GM23338 (cell line): ENCODE measurements around the gene PLEK. TPM values are rescaled to one million over a fixed set of nuclear protein-coding genes. Genes with fewer than 3 reads are reported as not detected.

Source experiments
- ATAC-seq: fragments of 200-7000 bp; cut with Tn5 transposase; 3 replicates; pipeline ENCODE4 v1.9.1; 2020
- DNase-seq: peaks from one replicate; pipeline ENCODE4 v3.0.0-alpha.2; 2015; ENCODE audit warnings: low spot score
- H2AFZ ChIP-seq: fragments of 200-600 bp; sonication (generic); 2 replicates; pipeline ENCODE4 v1.8.0; 2016; ENCODE audit warnings: antibody characterized with exemption, mild to moderate bottlenecking, moderate library complexity
- H3F3A ChIP-seq: fragments of 200-600 bp; sonication (generic); replicated peaks from 2 replicates; pipeline ENCODE4 v1.8.0; 2017; ENCODE audit warnings: antibody characterized with exemption, mixed run types, low read depth
- H3K27ac ChIP-seq: fragments of 200-600 bp; sonication (generic); 2 replicates; pipeline ENCODE4 v1.6.1; 2016; ENCODE audit warnings: low read depth
- H3K27me3 ChIP-seq: fragments of 200-600 bp; sonication (generic); 2 replicates; pipeline ENCODE4 v1.8.0; 2016; ENCODE audit warnings: mild to moderate bottlenecking, mixed run types, moderate library complexity; ENCODE audit not compliant: insufficient read depth
- H3K36me3 ChIP-seq: fragments of 200-600 bp; sonication (generic); 2 replicates; pipeline ENCODE4 v1.8.0; 2016; ENCODE audit warnings: mild to moderate bottlenecking; ENCODE audit not compliant: insufficient read depth
- H3K4me1 ChIP-seq: fragments of 200-600 bp; sonication (generic); 2 replicates; pipeline ENCODE4 v1.8.0; 2016; ENCODE audit warnings: mild to moderate bottlenecking, moderate library complexity; ENCODE audit not compliant: insufficient read depth
- H3K4me2 ChIP-seq: fragments of 200-600 bp; sonication (generic); 2 replicates; pipeline ENCODE4 v1.7.1; 2017; ENCODE audit warnings: mixed run types
- H3K4me3 ChIP-seq: fragments of 200-600 bp; sonication (generic); 2 replicates; pipeline ENCODE4 v1.6.1; 2016; ENCODE audit warnings: mixed run types
- H3K79me2 ChIP-seq: fragments of 200-600 bp; sonication (generic); replicated peaks from 2 replicates; pipeline ENCODE4 v1.8.0; 2017; ENCODE audit warnings: mild to moderate bottlenecking; ENCODE audit not compliant: insufficient read depth
- H3K9me2 ChIP-seq: fragments of 200-600 bp; sonication (generic); 2 replicates; pipeline ENCODE4 v1.8.0; 2017; ENCODE audit not compliant: insufficient read depth
- H4K20me1 ChIP-seq: fragments of 200-600 bp; sonication (generic); replicated peaks from 2 replicates; pipeline ENCODE4 v1.8.0; 2017; ENCODE audit warnings: mild to moderate bottlenecking; ENCODE audit not compliant: insufficient read depth
- H3K27ac Mint-ChIP-seq: 2 replicates; pipeline ENCODE4 v1.8.0; 2020; ENCODE audit warnings: inconsistent platforms, mild to moderate bottlenecking, moderate library complexity, mixed read lengths
- H3K27me3 Mint-ChIP-seq: 3 replicates; pipeline ENCODE4 v1.8.0; 2022; ENCODE audit warnings: low read depth, mild to moderate bottlenecking, moderate library complexity, mixed read lengths, inconsistent platforms; ENCODE audit not compliant: insufficient read depth, poor library complexity
- H3K36me3 Mint-ChIP-seq: 3 replicates; pipeline ENCODE4 v1.8.0; 2021; ENCODE audit warnings: low read depth, mild to moderate bottlenecking, inconsistent platforms, moderate library complexity, mixed read lengths
- H3K4me1 Mint-ChIP-seq: 3 replicates; pipeline ENCODE4 v1.8.0; 2020; ENCODE audit warnings: mild to moderate bottlenecking, inconsistent platforms, mixed read lengths
- H3K4me3 Mint-ChIP-seq: 3 replicates; pipeline ENCODE4 v1.8.0; 2021; ENCODE audit warnings: moderate library complexity, mild to moderate bottlenecking, inconsistent platforms, mixed read lengths
- H3K9me3 Mint-ChIP-seq: 3 replicates; pipeline ENCODE4 v1.8.0; 2020; ENCODE audit warnings: moderate library complexity, mild to moderate bottlenecking, inconsistent platforms, mixed read lengths
- CREB1 ChIP-seq: fragments of 250-450 bp; sonication (Bioruptor Pico); IDR thresholded peaks from 2 replicates; pipeline ENCODE4 v1.5.0; 2020; ENCODE audit warnings: low read depth, mild to moderate bottlenecking, moderate library complexity
- EZH2 ChIP-seq: fragments of 200-600 bp; sonication (generic); IDR thresholded peaks from one replicate; pipeline ENCODE4 v1.8.0; 2017; ENCODE audit warnings: antibody characterized with exemption, mild to moderate bottlenecking, low read depth; ENCODE audit not compliant: unreplicated experiment
- EZH2phosphoT487 ChIP-seq: fragments of 200-600 bp; sonication (generic); IDR thresholded peaks from one replicate; pipeline ENCODE4 v1.8.1; 2018; ENCODE audit warnings: antibody characterized with exemption; ENCODE audit not compliant: unreplicated experiment
- JUNB ChIP-seq: IDR thresholded peaks from one replicate; pipeline ENCODE4 v1.6.1; 2016; ENCODE audit warnings: antibody characterized with exemption; ENCODE audit not compliant: unreplicated experiment
- ZNF114 ChIP-seq: fragments of 250-450 bp; sonication (Bioruptor Pico); IDR thresholded peaks from 2 replicates; pipeline ENCODE4 v1.5.0; 2020; ENCODE audit warnings: mild to moderate bottlenecking, moderate library complexity
- polyA plus RNA-seq: library from polyadenylated mRNA; unstranded; fragments of >200 nt; fragmentation: Nextera tagmentation; extraction: Ambion mirVana; gene quantifications from 2 replicates; pipeline ENCODE4 v1.2.1, GENCODE V29; 2016
- total RNA-seq: library from RNA; depleted of rRNA; stranded (reverse); fragments of >200 nt; shearing (Covaris generic); gene quantifications from 2 replicates; pipeline ENCODE4 v1.2.3, GENCODE V29; 2014
- TF ChIP-seq, protein P1 (sequence below): IDR thresholded peaks from one replicate; pipeline ENCODE4 v1.6.1; 2018; ENCODE audit warnings: antibody characterized with exemption; ENCODE audit not compliant: unreplicated experiment
- TF ChIP-seq, protein P2 (sequence below): fragments of 250-450 bp; sonication (Bioruptor Pico); IDR thresholded peaks from 2 replicates; pipeline ENCODE4 v1.5.0; 2020; ENCODE audit warnings: mild to moderate bottlenecking, moderate library complexity
- TF ChIP-seq, protein P3 (sequence below), 2 experiments: fragments of 200-600 bp in 1 of 2; sonication (generic) in 1 of 2; conservative IDR thresholded peaks; 2 replicates each; pipeline versions ENCODE4 v1.5.1 to v1.6.1; 2016 to 2017; ENCODE audit warnings: antibody characterized with exemption in 2 of 2, low read depth in 2 of 2, mild to moderate bottlenecking in 2 of 2, moderate library complexity in 1 of 2

The PLEK gene
- total and polyA plus RNA-seq, 2 experiments from 2014 or later = 0.06 TPM; not detected in 1

DNA sequence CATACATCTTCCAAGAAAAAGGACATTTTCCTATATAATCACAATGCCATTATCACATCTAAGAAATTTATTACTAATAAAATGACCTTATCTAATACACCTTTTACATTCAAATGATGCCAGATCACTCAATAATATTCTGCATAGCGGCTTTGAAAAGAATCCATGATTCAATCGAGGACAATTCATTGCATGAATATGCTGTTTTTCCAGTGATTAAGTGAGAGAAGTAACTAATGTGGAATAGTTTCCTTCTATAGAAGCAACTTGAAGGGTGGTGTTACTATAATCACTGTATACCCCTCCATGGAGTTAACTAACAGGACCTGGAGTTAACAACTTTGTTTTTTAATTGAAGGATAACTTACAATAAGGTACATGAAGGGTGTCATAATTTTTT lies 9.1 kb downstream of the PLEK start:
- Histone ChIP-seq H3K9me2 (no peaks in the 10 kb centered on the region), H3K27me3 (no peaks in the 10 kb centered on the region), H3K4me2 (no peak overlapping the region), H3K79me2 (no peaks in the 10 kb centered on the region), H2AFZ (no peak overlapping the region), H3K4me3 (no peak overlapping the region), H3K27ac (no peak overlapping the region), H3F3A (no peaks in the 10 kb centered on the region), H4K20me1 (no peaks in the 10 kb centered on the region), H3K4me1 (no peaks in the 10 kb centered on the region), H3K36me3 (no peaks in the 10 kb centered on the region)
- Mint-ChIP-seq H3K27me3 (no peaks in the 10 kb centered on the region), H3K4me3 (no peak overlapping the region), H3K4me1 (no peaks in the 10 kb centered on the region), H3K9me3 (no peaks in the 10 kb centered on the region), H3K36me3 (no peaks in the 10 kb centered on the region), H3K27ac (no peak overlapping the region)
- no peak for ATAC-seq
- TF ChIP-seq EZH2phosphoT487 (no peak), JUNB (no peak), EZH2 (no peak), ZNF114 (CRISPR knock-in tag) (no peak), CREB1 (CRISPR knock-in tag) (no peak)
- TF ChIP-seq, protein P1, sequence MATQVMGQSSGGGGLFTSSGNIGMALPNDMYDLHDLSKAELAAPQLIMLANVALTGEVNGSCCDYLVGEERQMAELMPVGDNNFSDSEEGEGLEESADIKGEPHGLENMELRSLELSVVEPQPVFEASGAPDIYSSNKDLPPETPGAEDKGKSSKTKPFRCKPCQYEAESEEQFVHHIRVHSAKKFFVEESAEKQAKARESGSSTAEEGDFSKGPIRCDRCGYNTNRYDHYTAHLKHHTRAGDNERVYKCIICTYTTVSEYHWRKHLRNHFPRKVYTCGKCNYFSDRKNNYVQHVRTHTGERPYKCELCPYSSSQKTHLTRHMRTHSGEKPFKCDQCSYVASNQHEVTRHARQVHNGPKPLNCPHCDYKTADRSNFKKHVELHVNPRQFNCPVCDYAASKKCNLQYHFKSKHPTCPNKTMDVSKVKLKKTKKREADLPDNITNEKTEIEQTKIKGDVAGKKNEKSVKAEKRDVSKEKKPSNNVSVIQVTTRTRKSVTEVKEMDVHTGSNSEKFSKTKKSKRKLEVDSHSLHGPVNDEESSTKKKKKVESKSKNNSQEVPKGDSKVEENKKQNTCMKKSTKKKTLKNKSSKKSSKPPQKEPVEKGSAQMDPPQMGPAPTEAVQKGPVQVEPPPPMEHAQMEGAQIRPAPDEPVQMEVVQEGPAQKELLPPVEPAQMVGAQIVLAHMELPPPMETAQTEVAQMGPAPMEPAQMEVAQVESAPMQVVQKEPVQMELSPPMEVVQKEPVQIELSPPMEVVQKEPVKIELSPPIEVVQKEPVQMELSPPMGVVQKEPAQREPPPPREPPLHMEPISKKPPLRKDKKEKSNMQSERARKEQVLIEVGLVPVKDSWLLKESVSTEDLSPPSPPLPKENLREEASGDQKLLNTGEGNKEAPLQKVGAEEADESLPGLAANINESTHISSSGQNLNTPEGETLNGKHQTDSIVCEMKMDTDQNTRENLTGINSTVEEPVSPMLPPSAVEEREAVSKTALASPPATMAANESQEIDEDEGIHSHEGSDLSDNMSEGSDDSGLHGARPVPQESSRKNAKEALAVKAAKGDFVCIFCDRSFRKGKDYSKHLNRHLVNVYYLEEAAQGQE = no peak
- TF ChIP-seq, protein P2, sequence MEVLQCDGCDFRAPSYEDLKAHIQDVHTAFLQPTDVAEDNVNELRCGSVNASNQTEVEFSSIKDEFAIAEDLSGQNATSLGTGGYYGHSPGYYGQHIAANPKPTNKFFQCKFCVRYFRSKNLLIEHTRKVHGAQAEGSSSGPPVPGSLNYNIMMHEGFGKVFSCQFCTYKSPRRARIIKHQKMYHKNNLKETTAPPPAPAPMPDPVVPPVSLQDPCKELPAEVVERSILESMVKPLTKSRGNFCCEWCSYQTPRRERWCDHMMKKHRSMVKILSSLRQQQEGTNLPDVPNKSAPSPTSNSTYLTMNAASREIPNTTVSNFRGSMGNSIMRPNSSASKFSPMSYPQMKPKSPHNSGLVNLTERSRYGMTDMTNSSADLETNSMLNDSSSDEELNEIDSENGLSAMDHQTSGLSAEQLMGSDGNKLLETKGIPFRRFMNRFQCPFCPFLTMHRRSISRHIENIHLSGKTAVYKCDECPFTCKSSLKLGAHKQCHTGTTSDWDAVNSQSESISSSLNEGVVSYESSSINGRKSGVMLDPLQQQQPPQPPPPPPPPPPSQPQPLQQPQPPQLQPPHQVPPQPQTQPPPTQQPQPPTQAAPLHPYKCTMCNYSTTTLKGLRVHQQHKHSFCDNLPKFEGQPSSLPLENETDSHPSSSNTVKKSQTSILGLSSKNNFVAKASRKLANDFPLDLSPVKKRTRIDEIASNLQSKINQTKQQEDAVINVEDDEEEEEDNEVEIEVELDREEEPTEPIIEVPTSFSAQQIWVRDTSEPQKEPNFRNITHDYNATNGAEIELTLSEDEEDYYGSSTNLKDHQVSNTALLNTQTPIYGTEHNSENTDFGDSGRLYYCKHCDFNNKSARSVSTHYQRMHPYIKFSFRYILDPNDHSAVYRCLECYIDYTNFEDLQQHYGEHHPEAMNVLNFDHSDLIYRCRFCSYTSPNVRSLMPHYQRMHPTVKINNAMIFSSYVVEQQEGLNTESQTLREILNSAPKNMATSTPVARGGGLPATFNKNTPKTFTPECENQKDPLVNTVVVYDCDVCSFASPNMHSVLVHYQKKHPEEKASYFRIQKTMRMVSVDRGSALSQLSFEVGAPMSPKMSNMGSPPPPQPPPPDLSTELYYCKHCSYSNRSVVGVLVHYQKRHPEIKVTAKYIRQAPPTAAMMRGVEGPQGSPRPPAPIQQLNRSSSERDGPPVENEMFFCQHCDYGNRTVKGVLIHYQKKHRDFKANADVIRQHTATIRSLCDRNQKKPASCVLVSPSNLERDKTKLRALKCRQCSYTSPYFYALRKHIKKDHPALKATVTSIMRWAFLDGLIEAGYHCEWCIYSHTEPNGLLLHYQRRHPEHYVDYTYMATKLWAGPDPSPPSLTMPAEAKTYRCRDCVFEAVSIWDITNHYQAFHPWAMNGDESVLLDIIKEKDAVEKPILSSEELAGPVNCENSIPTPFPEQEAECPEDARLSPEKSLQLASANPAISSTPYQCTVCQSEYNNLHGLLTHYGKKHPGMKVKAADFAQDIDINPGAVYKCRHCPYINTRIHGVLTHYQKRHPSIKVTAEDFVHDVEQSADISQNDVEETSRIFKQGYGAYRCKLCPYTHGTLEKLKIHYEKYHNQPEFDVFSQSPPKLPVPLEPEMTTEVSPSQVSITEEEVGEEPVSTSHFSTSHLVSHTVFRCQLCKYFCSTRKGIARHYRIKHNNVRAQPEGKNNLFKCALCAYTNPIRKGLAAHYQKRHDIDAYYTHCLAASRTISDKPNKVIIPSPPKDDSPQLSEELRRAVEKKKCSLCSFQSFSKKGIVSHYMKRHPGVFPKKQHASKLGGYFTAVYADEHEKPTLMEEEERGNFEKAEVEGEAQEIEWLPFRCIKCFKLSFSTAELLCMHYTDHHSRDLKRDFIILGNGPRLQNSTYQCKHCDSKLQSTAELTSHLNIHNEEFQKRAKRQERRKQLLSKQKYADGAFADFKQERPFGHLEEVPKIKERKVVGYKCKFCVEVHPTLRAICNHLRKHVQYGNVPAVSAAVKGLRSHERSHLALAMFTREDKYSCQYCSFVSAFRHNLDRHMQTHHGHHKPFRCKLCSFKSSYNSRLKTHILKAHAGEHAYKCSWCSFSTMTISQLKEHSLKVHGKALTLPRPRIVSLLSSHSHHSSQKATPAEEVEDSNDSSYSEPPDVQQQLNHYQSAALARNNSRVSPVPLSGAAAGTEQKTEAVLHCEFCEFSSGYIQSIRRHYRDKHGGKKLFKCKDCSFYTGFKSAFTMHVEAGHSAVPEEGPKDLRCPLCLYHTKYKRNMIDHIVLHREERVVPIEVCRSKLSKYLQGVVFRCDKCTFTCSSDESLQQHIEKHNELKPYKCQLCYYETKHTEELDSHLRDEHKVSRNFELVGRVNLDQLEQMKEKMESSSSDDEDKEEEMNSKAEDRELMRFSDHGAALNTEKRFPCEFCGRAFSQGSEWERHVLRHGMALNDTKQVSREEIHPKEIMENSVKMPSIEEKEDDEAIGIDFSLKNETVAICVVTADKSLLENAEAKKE (CRISPR knock-in tag) = no peak
- TF ChIP-seq, protein P3, sequence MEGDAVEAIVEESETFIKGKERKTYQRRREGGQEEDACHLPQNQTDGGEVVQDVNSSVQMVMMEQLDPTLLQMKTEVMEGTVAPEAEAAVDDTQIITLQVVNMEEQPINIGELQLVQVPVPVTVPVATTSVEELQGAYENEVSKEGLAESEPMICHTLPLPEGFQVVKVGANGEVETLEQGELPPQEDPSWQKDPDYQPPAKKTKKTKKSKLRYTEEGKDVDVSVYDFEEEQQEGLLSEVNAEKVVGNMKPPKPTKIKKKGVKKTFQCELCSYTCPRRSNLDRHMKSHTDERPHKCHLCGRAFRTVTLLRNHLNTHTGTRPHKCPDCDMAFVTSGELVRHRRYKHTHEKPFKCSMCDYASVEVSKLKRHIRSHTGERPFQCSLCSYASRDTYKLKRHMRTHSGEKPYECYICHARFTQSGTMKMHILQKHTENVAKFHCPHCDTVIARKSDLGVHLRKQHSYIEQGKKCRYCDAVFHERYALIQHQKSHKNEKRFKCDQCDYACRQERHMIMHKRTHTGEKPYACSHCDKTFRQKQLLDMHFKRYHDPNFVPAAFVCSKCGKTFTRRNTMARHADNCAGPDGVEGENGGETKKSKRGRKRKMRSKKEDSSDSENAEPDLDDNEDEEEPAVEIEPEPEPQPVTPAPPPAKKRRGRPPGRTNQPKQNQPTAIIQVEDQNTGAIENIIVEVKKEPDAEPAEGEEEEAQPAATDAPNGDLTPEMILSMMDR (conservative IDR thresholded peaks at IDR 0.05; ENCODE audit: low read depth in 2 of 2) = no peak
- DNase-seq = no peak
